Endothelial cell of hepatic sinusoid (primary cell): ENCODE measurements around the gene PHF1.
"Not testable (repeated sequence)": the region's sequence is repeated elsewhere in the genome, so short reads cannot be mapped to it uniquely, and the experiment has no call there.

ENCODE experiments used
- in situ Hi-C: cut with HindIII; loops from 2 replicates; pipeline ENCODE4 v1.10.0; 2017; ENCODE audit warnings: low sequenced_read_pairs

Gene PHF1

DNA sequence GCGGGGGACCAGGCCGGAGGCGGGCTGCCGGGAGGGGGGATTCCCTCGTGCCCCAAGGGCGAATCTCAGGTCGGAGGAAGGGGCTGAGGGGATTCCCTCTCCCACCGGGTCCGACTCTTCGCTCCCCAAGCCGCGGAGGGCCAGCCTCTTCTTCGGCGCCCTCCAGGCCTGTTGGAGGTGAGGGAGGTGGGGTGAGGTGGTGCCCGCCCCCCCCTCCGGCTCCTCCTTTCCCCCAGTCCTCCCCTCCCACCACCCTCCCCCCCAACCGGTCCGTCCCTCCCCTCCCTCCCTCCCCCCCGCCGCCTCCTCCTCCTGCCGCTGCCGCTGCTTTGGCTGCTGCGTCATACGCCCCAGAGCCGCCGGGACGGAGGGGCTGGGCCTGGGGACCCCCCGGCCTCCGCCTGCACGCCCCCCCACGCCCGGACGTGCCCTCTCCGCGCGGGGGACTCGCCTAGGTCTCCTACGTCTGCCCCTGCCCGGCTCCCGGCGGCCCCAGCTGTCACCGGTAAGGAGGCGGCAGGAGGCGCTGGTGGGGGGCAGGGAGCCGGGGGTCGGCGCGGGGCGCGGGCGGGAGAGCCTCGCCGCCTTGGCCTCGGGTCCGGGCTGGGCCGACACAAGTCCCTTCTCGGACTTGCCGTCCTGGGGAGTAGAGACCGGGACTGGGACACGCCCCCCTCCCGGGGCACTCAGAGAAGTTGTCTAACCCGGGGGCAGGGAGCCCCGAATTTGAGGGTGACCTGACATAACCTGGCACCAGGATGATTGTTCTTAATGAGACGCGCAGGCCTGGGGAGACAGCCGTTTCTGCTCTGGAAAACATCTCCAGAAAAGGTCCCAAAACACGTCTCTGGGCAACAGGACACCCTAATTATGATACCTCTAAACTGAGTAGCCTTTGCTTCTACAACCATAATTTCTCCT lies at the start of gene PHF1:
TSS of gene PHF1 (plus strand) at position 304 of the 921 bp plus-strand sequence. CDS start 1,250 bp downstream, outside the sequence.
- in situ Hi-C loops = no loop called here

DNA sequence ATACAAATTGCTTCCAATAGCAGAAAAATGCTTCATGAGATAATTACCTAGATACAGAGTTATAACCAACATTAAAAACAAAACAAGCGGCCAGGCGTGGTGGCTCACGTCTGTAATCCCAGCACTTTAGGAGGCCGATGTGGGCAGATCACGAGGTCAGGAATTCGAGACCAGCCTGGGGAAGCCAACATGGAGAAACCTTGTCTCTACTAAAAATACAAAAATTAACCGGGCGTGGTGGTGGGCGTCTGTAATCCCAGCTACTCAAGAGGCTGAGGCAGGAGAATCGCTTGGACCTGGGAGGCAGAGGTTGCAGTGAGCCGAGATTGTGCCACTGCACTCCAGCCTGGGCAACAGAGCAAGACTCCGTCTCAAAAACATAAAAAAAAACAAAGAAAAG lies 47.3 kb upstream of the PHF1 start:
- in situ Hi-C loops = not testable (repeated sequence)

DNA sequence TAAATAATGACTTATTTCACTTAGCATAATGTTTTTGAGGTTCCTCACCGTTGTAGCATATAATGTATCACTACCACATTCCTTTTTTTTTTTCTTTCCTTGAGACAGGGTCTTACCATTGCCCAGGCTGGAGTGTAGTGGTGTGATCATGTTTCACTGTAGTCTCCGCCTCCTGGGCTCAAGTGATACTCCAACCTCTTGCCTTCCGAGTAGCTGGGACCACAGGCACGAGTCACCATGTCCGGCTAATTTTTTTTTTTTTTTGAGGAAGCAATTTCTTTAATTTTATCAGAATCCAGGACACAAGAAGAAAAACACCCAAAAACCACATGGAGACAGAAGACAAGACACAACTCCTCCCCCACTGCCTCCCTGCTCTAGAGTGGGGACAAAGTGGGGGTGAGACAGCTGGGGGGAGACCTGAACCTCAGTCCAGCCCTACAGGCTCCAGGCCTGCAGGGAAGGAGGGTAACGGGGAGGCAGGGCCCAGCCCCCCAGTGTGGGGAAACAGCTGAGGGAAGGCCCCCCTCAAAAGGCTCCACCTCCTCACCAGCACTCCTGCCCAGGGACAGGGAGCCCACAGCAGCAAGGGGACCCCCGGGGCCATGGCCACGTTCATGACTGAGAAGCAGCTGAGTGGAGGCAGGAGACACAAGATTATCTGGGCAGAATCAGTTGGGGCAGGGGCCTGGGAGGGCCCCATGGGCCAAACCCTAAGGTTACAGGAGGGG lies 46.2 kb upstream of the PHF1 start:
- in situ Hi-C loops = not testable (repeated sequence)

DNA sequence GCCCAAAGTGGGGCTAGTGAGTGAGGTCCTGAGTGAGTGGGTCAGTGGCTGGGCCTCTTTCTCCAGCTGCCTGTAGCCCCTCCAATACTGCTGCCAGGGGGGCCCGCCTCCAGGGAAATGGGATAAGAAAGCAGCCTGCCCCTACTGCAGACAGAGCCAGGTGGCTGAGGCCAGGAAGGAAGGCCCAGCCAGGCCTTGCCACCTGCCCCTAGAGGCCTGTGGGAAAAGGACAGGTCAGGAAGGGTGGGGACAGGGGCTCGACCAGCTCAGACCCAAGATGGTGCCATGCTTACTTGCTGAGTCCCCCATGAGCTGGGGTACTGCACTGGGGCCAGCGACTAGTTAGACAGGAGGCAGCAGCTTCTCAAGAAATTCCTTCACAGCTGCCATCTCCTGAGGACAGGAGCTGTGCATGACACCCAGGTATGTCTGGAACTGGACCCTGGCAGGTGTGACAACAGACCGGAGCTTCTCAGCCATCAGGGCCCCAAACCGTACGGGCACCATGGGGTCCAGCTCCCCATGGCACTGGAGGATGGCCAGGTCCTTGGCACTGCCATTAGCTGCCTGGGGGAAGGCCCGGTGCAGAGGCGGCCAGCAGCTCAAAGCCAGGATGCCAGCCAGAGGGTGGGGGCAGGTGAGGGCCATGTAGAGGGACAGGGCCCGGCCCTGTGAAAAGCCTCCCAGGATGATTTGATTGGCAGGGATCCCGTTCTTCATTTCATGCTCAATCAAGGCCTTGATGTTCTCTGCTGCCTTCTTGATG lies 45.4 kb upstream of the PHF1 start:
- in situ Hi-C loops = not testable (repeated sequence)

DNA sequence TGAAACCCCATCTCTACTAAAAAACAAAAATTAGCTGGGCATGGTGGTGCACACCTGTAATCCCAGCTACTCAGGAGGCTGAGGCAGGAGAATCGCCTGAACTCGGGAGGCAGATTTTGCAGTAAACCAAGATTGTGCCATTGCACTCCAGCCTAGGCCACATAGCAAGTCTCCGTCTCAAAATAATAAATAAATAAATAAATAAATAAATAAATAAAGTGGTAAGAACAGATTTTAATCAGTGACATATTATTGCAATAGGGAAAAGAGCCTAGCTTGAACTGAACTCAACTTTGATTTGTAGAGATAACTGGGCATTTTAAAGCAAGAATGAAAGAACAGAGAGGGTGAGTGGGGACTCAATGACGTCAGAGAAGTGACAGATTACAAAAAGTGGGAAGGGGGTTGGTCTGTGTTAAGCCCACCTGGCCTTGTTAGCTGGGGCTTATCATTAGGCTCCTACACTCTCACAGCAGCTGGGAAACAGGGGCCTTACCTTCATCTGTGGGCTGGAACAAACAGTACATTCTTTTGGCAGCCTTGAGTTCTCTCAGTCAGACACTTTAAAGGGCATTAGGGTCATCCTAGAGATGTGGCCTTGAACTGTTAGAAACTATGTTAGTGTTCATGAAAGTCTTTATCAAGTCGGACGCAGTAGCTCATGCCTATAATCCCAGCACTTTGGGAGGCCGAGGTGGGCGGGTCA lies 43.7 kb upstream of the PHF1 start:
- in situ Hi-C loops = no loop called here

DNA sequence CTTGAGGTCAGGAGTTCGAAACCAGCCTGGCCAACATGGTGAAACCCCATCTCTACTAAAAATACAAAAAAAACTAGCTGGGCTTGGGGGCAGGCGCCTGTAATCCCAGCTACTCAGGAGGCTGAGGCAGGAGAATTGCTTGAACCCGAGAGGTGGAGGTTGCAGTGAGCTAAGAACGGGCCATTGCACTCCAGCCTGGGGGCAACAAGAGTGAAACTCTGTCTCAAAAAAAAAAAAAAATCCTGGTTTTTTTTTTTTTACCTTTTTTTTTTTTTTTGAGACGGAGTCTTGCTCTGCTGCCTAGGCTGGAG lies 43.1 kb upstream of the PHF1 start:
- in situ Hi-C loops = not testable (repeated sequence)

DNA sequence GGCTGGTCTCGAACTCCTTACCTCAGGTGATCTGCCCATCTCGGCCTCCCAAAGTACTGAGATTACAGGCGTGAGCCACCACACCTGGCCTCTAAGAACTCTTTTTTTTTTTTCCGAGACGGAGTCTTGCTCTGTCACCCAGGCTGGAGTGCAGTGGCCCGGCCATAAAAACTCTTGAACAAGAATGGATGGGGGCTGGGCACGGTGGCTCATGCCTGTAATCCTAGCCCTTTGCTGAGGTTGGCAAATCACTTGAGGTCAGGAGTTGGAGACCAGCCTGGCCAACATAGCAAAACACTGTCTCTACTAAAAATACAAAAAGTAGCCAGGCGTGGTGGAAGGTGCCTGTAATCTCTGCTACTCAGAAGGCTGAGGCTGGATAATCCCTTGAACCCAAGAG lies 38.9 kb upstream of the PHF1 start:
- in situ Hi-C loops = not testable (repeated sequence)

DNA sequence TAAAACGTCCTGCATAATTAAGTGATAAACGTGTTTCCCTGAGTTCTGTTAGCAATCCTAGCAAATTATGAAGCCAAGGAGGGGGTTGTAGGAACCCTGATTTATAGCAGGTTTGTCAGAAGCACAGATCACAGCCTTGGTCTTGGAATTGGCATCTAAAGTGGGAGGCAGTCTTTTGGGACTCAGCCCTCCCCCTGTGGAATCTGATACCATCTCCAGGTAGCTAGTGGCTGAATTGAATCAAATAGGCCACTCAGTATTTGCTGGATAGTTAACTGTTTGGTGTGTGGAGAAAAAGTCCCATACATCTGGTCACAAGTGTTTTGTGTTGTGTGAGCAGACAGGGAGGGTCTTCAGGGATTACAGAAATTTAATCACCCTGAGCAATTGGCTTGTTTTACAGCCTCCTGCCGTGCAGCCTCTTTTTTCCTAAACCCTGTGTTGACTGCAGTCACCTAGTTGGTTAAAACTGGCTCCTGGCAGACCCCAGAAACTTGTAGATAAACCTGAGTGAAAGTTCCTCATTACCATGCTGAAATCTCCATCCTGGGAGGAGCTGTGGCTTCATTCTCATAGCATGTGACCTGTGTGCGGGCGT lies 38.2 kb upstream of the PHF1 start:
- in situ Hi-C loops = no loop called here

DNA sequence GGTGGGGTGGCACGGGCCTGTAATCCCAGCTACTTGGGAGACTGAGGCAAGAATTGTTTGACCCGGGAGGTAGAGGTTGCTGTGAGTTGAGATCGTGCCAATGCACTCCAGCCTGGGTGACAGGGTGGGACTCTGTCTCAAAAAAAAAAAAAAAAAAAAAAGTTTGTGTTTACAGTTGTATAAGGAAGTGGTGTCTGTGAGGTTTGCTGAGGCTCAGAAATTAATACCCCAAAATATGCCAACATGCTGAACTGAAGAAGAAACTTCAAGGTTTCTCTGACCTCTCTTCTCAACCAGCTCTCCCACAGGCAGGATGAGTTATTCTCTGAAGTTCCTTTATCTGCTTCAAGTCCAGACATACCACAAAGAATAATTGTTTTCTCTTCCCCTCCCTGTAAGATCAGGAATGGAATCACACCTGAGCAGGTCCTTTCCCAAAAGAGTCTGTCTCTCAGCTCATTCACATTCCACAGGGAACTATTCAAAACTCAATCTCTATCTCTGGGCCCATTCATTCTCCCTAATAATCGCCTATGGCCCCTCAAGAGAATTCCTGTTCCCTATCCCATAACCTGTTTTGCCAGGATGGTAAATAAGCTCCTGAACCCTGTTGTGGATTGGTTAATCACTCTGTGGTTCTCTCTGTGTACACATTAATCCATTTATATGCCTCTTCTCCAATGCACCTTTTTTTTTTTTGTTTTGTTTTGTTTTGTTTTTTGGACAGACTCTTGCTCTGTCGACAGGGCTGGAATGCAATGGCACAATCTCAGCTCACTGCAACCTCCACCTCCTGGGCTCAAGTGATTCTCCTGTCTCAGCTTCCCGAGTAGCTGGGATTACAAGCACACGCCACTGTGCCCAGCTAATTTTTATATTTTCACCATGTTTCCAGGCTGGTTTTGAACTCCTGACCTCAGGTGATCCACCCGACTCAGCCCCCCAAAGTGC lies 36.6 kb upstream of the PHF1 start:
- in situ Hi-C loops = no loop called here

DNA sequence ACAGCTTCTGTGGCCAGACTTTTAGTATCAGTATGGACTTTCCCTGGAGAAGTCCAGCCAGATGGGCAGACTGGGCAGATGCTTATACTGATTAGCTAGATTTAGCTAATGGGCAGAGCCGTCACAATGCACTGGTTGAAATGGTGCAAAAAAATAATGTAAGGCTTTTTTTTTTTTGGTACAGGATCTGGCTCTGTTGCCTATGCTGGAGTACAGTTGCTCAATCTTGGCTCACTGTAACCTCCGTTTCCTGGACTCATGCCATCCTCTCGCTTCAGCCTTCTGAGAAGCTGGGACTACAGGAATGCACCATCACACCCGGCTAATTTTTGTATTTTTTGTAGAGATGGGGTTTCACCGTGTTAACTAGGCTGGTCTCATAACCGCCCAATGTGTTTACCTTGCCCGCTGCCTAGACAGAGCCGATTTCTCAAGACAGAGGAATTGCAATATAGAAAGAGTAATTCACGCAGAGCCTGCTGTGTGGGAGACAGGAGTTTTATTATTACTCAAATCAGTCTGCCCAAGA lies 35.6 kb upstream of the PHF1 start:
- in situ Hi-C loops = no loop called here

DNA sequence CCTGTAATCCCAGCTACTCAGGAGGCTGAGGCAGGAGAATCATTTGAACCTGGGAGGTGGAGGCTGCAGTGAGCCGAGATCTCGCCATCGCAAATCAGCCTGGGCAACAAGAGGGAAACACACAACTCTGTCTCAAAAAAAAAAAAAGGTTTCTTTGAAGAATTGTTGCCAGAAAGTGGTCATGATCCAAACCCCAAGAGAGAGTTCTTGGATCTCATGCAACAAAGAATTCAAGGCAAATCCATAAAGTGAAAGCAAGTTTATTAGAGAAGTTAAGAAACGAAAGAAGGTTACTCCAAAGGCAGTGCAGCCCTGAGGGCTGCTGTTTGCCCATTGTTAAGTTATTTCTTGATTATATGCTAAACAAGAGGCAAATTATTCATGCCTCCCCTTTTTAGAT lies 33.6 kb upstream of the PHF1 start:
- in situ Hi-C loops = no loop called here

DNA sequence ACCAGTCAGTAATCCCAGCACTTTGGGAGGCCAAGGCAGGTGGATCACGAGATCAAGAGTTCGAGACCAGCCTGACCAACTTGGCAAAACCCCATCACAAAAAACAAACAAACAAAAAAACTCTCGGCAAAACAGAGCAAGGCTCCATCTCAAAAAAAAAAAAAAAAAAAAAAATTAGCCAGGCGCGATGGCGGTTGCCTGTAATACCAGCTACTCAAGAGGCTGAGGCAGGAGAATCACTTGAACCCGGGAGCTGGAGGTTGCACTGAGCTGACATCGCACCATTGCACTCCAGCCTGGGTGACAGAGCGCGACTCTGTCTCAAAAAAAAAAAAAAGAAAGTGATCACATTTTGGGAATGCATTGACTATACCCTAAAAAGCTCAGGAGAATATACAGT lies 31.6 kb upstream of the PHF1 start:
- in situ Hi-C loops = not testable (repeated sequence)

DNA sequence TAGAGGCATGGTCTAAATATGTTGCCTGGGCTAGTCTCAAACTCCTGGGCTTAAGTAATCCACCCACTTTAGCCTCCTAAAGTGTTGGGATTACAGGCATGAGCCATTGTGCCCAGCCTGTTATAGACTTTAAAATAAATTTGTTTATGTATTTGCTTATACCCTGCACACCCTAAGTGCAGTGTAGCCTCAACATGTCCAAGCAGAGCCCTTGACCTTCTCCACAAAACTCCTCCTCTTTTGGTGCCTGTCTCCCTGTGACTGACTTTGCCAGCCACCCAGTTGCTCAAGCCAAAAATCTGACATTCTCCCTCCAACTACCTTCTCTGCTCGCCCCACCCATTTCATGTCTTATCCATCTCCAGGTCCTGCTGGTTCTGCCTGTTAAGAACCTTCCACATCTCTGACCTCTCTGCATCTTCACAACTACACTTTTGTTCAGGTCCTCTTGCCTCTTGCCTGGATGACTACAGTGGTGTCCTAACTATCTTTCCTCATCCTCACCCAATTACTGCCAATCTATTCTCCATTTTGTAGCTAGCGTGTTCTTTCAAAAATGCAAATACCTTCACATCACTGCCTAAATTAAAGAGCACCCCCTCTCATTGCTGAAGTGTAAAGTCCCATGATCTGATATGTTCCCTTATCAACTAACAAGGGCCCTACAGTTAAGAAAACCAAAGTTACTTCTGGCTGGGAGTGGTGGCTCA lies 30.4 kb upstream of the PHF1 start:
- in situ Hi-C loops = no loop called here

DNA sequence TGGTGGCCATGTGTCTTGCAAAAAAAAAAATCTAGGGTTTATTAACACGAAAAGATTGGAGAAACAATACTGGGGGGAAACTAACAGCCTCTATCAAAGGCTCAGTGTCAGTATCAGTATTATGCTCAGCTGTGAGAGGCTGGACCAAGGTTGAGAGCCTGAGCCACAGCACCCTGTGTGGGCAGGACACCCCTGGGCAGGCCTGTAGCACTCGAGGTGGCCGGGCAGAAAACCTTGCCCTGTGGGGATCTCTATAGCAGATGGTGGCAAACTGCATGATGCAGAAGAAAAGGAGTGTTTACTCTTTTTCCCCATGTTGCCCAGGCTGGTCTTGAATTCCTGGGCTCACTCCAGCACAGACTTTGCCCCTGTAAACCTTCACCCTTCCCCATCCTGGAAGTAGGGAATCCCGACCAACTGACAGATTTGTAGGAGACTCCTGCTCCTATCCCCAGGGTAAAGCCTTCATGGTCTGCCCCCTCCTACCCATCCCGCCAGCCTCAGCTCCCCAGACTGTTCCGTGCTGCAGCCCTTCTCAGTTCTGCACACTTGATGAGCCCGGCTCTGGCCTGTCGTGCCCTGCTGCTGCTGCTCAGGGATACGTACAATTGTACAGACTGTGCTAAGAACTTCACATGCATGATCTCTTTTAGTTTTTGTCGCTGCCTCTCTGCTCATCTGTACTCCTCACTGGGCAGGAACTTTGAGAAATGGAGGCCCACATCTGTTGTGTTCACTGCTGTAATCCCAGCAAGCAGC lies 27.2 kb upstream of the PHF1 start:
- in situ Hi-C loops = no loop called here

DNA sequence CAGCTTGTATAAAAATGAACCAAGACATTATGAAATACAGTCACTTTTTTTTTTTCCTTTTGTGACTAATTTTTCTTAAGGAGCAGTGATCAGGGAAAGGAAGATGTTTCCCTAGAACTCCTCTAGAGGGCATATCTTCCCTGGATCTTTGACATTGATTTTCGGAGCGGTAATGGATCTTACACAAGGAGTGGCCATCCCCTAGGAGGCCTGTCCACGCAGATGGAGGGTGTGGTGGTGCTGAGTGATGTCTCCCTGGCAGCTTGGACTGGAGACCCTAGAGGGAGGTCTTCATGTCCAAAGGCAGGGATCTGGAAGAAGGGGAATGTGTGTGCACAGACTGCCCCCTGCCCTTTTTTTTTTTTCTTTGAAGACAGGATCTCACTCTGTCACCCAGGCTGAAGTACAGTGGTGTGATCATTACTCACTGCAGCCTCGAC lies 26.2 kb upstream of the PHF1 start:
- in situ Hi-C loops = no loop called here

DNA sequence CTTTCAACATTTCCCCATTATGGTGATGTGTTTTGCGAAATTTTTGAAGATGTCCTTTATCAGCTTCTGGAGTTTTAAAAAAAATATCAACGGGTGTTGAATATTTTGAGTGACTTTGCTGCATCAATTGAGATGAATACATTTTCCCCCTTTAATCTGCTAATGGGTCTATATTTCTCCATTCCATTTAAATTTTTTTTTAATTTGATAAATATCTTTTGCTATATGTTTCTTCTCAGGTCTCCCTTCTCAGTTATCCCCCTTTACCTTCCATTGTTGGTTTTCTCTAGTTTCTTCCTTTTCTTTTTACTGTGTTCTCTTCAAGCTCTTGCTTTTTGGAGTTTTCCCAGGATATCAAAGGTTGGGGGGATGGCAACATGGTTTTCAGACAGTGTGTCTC lies 20.6 kb upstream of the PHF1 start:
- in situ Hi-C loops = no loop called here

DNA sequence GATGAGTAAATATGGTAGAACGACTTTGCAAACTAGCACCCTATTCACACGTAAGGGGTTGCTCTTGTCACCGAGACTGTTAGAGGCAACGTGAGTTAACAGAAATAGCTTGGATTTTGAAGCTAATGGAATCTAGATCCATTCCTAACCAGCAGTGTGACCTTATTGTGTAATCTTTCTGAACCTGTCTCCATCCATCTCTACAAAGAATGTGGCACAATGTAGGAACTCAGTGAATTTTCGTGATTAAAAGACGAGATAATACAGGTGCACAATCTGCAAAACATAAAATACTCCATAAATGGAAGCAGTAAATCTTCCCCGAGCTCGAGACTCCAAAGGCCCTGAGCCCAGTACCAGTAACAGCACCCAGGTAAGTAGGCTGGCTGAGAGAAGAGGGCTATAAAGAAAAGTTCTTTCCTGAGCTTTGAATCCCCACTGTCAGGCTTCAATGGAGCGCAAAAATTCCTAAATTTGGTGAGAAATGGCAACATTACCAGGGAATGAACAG lies 20.0 kb upstream of the PHF1 start:
- in situ Hi-C loops = no loop called here
